K562 (cell line): ENCODE data around the gene TPGS1. TPM values are rescaled to one million over a fixed set of nuclear protein-coding genes. Genes with fewer than 3 reads are reported as not detected.

ENCODE experiments used
- FOXA1 ChIP-seq: fragments of 450-650 bp; IDR thresholded peaks from 2 replicates; pipeline ENCODE4 v1.6.1; 2016; ENCODE audit warnings: mild to moderate bottlenecking, borderline replicate concordance
- HSF4 ChIP-seq: fragments of 250-450 bp; sonication (Bioruptor Pico); IDR thresholded peaks from 2 replicates; pipeline ENCODE4 v2.1.2; 2022; ENCODE audit warnings: mild to moderate bottlenecking, moderate library complexity, borderline replicate concordance
- ILK ChIP-seq: fragments of 450-650 bp; IDR thresholded peaks from 2 replicates; pipeline ENCODE4 v1.6.1; 2016; ENCODE audit warnings: missing genetic modification characterization, low read depth, mild to moderate bottlenecking, missing compliant biosample characterization, moderate library complexity, borderline replicate concordance
- MECOM ChIP-seq: fragments of 250-450 bp; sonication (Bioruptor Pico); IDR thresholded peaks from 2 replicates; pipeline ENCODE4 v1.8.0; 2022; ENCODE audit warnings: inconsistent platforms
- NR2F6 ChIP-seq: fragments of 450-650 bp; formaldehyde crosslinking; IDR thresholded peaks from 2 replicates; pipeline ENCODE4 v1.4.0; 2020; ENCODE audit warnings: mild to moderate bottlenecking
- SMARCB1 ChIP-seq: IDR thresholded peaks from 2 replicates; pipeline ENCODE4 v1.6.1; 2011; ENCODE audit warnings: improper control_type of control experiment, low read depth; ENCODE audit not compliant: insufficient read length
- TAF7 ChIP-seq: fragments of 450-650 bp; IDR thresholded peaks from 2 replicates; pipeline ENCODE4 v1.6.1; 2016; ENCODE audit warnings: missing genetic modification characterization, missing compliant biosample characterization
- TRIM24 ChIP-seq, 2 experiments: fragments of 450-650 bp; IDR thresholded peaks; 2 replicates each; pipeline ENCODE4 v1.6.1; 2016
- ZFPM2 ChIP-seq: fragments of 250-450 bp; sonication (Bioruptor Pico); IDR thresholded peaks from 2 replicates; pipeline ENCODE4 v1.5.1; 2022; ENCODE audit warnings: mild to moderate bottlenecking
- ZNF134 ChIP-seq: fragments of 250-450 bp; sonication (Bioruptor Pico); conservative IDR thresholded peaks from 2 replicates; pipeline ENCODE4 v1.4.0; 2020
- ZNF707 ChIP-seq: fragments of 250-450 bp; sonication (Bioruptor Pico); conservative IDR thresholded peaks from 2 replicates; pipeline ENCODE4 v1.8.0; 2022; ENCODE audit warnings: inconsistent platforms, mild to moderate bottlenecking, moderate library complexity
- polyA plus RNA-seq, 8 experiments: library from polyadenylated mRNA; depleted of rRNA in 4 of 8; stranded (reverse) in 5 of 8; unstranded in 3 of 8; fragments of >200 nt; fragmentation: Nextera tagmentation in 2 of 8; fragmentation: Illumina TruSeq in 1 of 8; extraction: Ambion mirVana in 2 of 8; extraction: Trizol in 1 of 8; gene quantifications; 2 replicates each; pipeline versions ENCODE4 v1.2.1 to v1.2.3, GENCODE V29; 2011 to 2014; ENCODE audit warnings: inconsistent platforms in 1 of 8, missing spikeins in 1 of 8
- total RNA-seq, 7 experiments: library from RNA; depleted of rRNA in 6 of 7; stranded (reverse); fragments of >200 nt in 6 of 7; fragmentation: Illumina TruSeq in 2 of 7; extraction: Trizol in 2 of 7; gene quantifications; 2 replicates each; pipeline versions ENCODE4 v1.2.1 to v1.2.3, GENCODE V29; 2011 to 2021; ENCODE audit warnings: low replicate concordance in 1 of 7
- TF ChIP-seq, protein P1 (sequence below): IDR thresholded peaks from 2 replicates; pipeline ENCODE4 v1.6.1; 2012; ENCODE audit warnings: low read depth, low read length, improper control_type of control experiment, borderline replicate concordance
- TF ChIP-seq, protein P2 (sequence below): fragments of 450-650 bp; IDR thresholded peaks from 2 replicates; pipeline ENCODE4 v1.6.1; 2016; ENCODE audit warnings: mild to moderate bottlenecking
- TF ChIP-seq, protein P3 (sequence below): sonication (generic); formaldehyde crosslinking; IDR thresholded peaks from 2 replicates; pipeline ENCODE4 v1.8.1; 2023; ENCODE audit warnings: mild to moderate bottlenecking, missing genetic modification reagents

TPGS1 gene
- total and polyA plus RNA-seq, 9 of the 15 experiments (the other 6 are each of a cell fraction or from before 2014, with no cell fraction given): 0.30 to 31.6 (median 1.2) TPM; not detected in 2

DNA sequence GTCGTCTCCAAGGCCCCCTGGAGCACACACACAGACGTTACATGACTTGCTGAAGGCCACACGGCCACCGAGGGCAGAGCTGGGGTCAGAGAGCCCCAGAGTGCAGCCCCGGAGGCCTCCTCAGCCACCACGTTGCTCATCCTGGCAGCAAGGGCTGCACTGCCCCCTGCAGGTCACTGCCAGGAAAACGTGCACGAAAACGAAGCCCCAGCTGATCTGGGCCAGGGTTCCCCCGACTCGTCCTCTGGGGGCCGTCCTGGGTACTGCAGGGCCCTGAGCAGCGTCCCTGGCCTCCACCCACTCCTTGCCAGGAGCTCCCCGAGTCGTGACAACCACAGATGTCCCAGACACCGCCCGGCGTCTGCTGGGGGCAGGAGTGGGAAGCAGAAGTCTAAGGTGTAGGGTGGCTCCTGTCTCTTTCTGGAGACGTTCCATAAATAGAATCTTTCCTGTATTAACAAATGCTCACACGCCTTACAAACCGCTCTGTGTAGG is 3.4 kb downstream of the TPGS1 start (continued):
- TF ChIP-seq, protein P1, sequence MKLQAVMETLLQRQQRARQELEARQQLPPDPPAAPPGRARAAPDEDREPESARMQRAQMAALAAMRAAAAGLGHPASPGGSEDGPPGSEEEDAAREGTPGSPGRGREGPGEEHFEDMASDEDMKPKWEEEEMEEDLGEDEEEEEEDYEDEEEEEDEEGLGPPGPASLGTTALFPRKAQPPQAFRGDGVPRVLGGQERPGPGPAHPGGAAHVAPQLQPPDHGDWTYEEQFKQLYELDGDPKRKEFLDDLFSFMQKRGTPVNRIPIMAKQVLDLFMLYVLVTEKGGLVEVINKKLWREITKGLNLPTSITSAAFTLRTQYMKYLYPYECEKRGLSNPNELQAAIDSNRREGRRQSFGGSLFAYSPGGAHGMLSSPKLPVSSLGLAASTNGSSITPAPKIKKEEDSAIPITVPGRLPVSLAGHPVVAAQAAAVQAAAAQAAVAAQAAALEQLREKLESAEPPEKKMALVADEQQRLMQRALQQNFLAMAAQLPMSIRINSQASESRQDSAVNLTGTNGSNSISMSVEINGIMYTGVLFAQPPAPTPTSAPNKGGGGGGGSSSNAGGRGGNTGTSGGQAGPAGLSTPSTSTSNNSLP: no peak
- no peak for TF ChIP-seq ILK (tag)
- no peak for TF ChIP-seq MECOM (CRISPR knock-in tag)
- TF ChIP-seq, protein P2, sequence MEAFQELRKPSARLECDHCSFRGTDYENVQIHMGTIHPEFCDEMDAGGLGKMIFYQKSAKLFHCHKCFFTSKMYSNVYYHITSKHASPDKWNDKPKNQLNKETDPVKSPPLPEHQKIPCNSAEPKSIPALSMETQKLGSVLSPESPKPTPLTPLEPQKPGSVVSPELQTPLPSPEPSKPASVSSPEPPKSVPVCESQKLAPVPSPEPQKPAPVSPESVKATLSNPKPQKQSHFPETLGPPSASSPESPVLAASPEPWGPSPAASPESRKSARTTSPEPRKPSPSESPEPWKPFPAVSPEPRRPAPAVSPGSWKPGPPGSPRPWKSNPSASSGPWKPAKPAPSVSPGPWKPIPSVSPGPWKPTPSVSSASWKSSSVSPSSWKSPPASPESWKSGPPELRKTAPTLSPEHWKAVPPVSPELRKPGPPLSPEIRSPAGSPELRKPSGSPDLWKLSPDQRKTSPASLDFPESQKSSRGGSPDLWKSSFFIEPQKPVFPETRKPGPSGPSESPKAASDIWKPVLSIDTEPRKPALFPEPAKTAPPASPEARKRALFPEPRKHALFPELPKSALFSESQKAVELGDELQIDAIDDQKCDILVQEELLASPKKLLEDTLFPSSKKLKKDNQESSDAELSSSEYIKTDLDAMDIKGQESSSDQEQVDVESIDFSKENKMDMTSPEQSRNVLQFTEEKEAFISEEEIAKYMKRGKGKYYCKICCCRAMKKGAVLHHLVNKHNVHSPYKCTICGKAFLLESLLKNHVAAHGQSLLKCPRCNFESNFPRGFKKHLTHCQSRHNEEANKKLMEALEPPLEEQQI: no peak
- TF ChIP-seq TRIM24 (IDR thresholded peaks at IDR 0.05): no peak
- TF ChIP-seq, protein P3, sequence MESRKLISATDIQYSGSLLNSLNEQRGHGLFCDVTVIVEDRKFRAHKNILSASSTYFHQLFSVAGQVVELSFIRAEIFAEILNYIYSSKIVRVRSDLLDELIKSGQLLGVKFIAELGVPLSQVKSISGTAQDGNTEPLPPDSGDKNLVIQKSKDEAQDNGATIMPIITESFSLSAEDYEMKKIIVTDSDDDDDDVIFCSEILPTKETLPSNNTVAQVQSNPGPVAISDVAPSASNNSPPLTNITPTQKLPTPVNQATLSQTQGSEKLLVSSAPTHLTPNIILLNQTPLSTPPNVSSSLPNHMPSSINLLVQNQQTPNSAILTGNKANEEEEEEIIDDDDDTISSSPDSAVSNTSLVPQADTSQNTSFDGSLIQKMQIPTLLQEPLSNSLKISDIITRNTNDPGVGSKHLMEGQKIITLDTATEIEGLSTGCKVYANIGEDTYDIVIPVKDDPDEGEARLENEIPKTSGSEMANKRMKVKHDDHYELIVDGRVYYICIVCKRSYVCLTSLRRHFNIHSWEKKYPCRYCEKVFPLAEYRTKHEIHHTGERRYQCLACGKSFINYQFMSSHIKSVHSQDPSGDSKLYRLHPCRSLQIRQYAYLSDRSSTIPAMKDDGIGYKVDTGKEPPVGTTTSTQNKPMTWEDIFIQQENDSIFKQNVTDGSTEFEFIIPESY (CRISPR knock-in tag): peak; percentile 92
- no peak for TF ChIP-seq ZFPM2 (CRISPR knock-in tag)
- no peak for TF ChIP-seq ZNF707 (CRISPR knock-in tag)
- no peak for TF ChIP-seq SMARCB1
- no peak for TF ChIP-seq HSF4 (CRISPR knock-in tag)
- no peak for TF ChIP-seq ZNF134 (CRISPR knock-in tag)
- TF ChIP-seq TAF7 (tag): no peak
- no peak for TF ChIP-seq FOXA1
- TF ChIP-seq NR2F6: no peak
